Activated CD8-positive, alpha-beta T cell treated with anti-CD3 and anti-CD28 coated beads for 36 hours (primary cell): ENCODE data around the gene DRC7. TPM values are rescaled to one million over a fixed set of nuclear protein-coding genes. Genes with fewer than 3 reads are reported as not detected.
A peak's percentile ranks its signal among the peaks of the same experiment; 100 is the strongest.

ENCODE experiments used
- ATAC-seq: fragments of 200-7000 bp; cut with Tn5 transposase; one replicate; pipeline ENCODE4 v1.10.0; 2021; ENCODE audit warnings: mild to moderate bottlenecking, moderate library complexity
- CTCF ChIA-PET: fragments of 350-600 bp; sonication (Branson Sonifier 250); formaldehyde crosslinking; loops from one replicate; lab custom pipeline; 2021; ENCODE audit warnings: antibody characterized with exemption; lab: Charles Lee
- POLR2A ChIA-PET: fragments of 350-600 bp; sonication (Branson Sonifier 250); formaldehyde crosslinking; loops from one replicate; lab custom pipeline; 2021; ENCODE audit warnings: antibody characterized with exemption; lab: Charles Lee
- DNase-seq: peaks from one replicate; pipeline ENCODE4 v3.0.0-alpha.2; 2020
- H3K27ac Mint-ChIP-seq: one replicate; pipeline ENCODE4 v1.8.0; 2021; ENCODE audit warnings: mild to moderate bottlenecking, mixed read lengths
- H3K27me3 Mint-ChIP-seq: one replicate; pipeline ENCODE4 v1.8.0; 2021; ENCODE audit warnings: mixed read lengths
- H3K36me3 Mint-ChIP-seq: one replicate; pipeline ENCODE4 v1.8.0; 2021; ENCODE audit warnings: low read depth, mixed read lengths
- H3K4me1 Mint-ChIP-seq: one replicate; pipeline ENCODE4 v1.8.0; 2021; ENCODE audit warnings: low read depth, mixed read lengths
- H3K4me3 Mint-ChIP-seq: one replicate; pipeline ENCODE4 v1.8.0; 2021; ENCODE audit warnings: mild to moderate bottlenecking, moderate library complexity, mixed read lengths
- H3K9me3 Mint-ChIP-seq: one replicate; pipeline ENCODE4 v1.8.0; 2021; ENCODE audit warnings: mixed read lengths
- CTCF ChIP-seq: fragments of 200-600 bp; IDR thresholded peaks from one replicate; pipeline ENCODE4 v1.8.0; 2022; ENCODE audit warnings: antibody characterized with exemption, mild to moderate bottlenecking
- intact Hi-C: fragments of 100-400 bp; cut with micrococcal nuclease; formaldehyde crosslinking; loops from one replicate; pipeline ENCODE4 v1.10.0; 2022
- total RNA-seq, 2 experiments: library from RNA; stranded (reverse); gene quantifications; one replicate each; pipeline ENCODE4 v1.2.3, GENCODE V29; 2021

The DRC7 gene
- total RNA-seq, 2 experiments from 2014 or later: 0.58 TPM; not detected in 1

- Mint-ChIP-seq H3K27me3 (no peaks in the 10 kb centered on the region), H3K27ac (no peak overlapping the region), H3K4me1 (peaks cover 2% of the 10 kb centered on the region), H3K4me3 (no peak overlapping the region), H3K36me3 (no peaks in the 10 kb centered on the region), H3K9me3 (no peaks in the 10 kb centered on the region)
- DNase-seq: no peak
- CTCF ChIA-PET: interaction anchor here (0.8 to 1.3 kb wide), 3 partner anchors 13 to 146 kb away, joined by 3 read pairs; no protein-coding TSS in a partner anchor
- intact Hi-C loops: loop anchor here (10.0 kb wide), 1 partner anchor 148 kb away; no protein-coding TSS in a partner anchor
- no peak for TF ChIP-seq CTCF
- POLR2A ChIA-PET: interaction anchor here (1.2 kb wide), 1 partner anchor 13 kb away, joined by 3 read pairs; the partner anchor contains the start of gene KATNB1
- no peak for ATAC-seq
Observed at GRCh38 chr16:57723170-57723569, 28.6 kb downstream of the DRC7 start.

DNA sequence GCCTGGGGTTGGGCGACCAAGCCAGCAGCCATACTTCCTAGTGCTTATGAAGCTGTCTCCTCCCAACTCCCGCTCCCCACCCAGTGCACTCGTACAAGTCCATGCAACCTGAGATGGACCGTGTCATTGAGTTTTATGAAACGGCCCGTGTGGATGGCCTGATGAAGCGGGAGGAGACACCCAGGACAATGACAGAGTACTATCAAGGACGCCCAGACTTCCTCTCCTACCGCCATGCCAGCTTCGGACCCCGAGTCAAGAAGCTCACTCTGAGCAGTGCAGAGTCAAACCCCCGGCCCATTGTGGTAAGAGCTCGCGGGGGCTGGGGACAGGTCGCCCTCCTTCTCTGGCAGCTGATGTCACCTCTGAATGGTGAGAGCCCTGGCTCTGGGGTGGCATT is 29.9 kb downstream of the DRC7 start:
- POLR2A ChIA-PET: no interaction called here
- no peaks in the 10 kb centered on the region for H3K36me3 Mint-ChIP-seq
- H3K27me3 Mint-ChIP-seq: no peaks in the 10 kb centered on the region
- ATAC-seq (no peak), DNase-seq (no peak)
- no peak for TF ChIP-seq CTCF
- peaks cover 2% of the 10 kb centered on the region for H3K4me1 Mint-ChIP-seq
- intact Hi-C loops: loop anchor here (10.0 kb wide), 1 partner anchor 150 kb away; no protein-coding TSS in a partner anchor
- no peak overlapping the region for H3K4me3 Mint-ChIP-seq
- no peaks in the 10 kb centered on the region for H3K9me3 Mint-ChIP-seq
- no peak overlapping the region for H3K27ac Mint-ChIP-seq
- CTCF ChIA-PET: interaction anchor here (2.4 kb wide), 1 partner anchor 148 kb away, joined by 8 read pairs; no protein-coding TSS in a partner anchor

DNA sequence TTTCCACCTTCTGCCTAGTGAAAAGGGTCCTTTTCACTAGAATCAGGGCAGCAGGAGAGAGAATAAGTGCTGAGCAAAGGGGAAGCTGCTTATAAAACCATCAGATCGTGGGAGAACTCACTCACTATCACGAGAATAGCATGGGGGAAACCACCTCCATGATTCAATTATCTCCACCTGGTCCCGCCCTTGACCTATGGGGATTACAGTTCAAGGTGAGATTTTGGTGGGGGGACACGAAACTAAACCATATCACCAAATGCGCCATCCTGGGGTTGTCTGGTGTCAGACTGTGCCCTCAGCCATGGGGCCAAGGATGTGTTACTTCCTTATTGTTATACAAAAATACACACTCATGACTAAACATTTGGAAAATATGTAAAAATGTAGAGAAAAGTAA is 30.5 kb downstream of the DRC7 start:
- peak; percentile 52 for ATAC-seq
- Mint-ChIP-seq H3K4me3 (no peak overlapping the region), H3K27ac (no peak overlapping the region), H3K36me3 (no peaks in the 10 kb centered on the region), H3K4me1 (peaks cover 2% of the 10 kb centered on the region), H3K9me3 (no peaks in the 10 kb centered on the region), H3K27me3 (no peaks in the 10 kb centered on the region)
- intact Hi-C loops: loop anchor here (10.0 kb wide), 1 partner anchor 150 kb away; no protein-coding TSS in a partner anchor
- peak; percentile 17 for DNase-seq
- ChIA-PET CTCF (interaction anchor here (2.4 kb wide), 1 partner anchor 149 kb away, joined by 8 read pairs; no protein-coding TSS in a partner anchor), POLR2A (no interaction called here)
- TF ChIP-seq CTCF: no peak

DNA sequence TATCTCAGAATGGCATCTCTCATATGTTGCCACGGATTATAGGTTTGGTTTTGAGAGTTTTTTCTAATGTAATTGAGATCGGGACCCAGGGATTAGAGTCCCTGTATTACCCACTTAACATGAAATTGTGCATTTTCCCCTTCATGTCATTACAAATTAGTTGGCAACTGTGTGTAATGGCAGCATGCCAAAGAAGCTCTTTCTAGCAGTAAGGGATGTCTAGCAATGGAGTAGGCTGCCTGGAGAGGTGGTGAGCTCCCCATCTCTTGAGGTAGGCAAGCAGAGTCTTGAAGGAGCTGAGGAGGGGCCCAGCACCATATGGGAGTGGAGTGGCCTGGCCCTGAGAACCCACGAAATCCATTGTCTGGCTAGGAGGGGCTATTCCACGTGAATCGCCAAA is 30.9 kb downstream of the DRC7 start:
- no peak for TF ChIP-seq CTCF
- Mint-ChIP-seq H3K4me1 (peaks cover 2% of the 10 kb centered on the region), H3K9me3 (no peaks in the 10 kb centered on the region), H3K27me3 (no peaks in the 10 kb centered on the region), H3K4me3 (no peak overlapping the region), H3K27ac (no peak overlapping the region), H3K36me3 (no peaks in the 10 kb centered on the region)
- CTCF ChIA-PET: interaction anchor here (1.5 to 2.4 kb wide), 3 partner anchors 11 to 149 kb away, joined by 6 to 9 read pairs (median 8); no protein-coding TSS in a partner anchor
- POLR2A ChIA-PET: no interaction called here
- DNase-seq: no peak
- no peak for ATAC-seq
- intact Hi-C loops: loop anchor here (10.0 kb wide), 1 partner anchor 151 kb away; no protein-coding TSS in a partner anchor

DNA sequence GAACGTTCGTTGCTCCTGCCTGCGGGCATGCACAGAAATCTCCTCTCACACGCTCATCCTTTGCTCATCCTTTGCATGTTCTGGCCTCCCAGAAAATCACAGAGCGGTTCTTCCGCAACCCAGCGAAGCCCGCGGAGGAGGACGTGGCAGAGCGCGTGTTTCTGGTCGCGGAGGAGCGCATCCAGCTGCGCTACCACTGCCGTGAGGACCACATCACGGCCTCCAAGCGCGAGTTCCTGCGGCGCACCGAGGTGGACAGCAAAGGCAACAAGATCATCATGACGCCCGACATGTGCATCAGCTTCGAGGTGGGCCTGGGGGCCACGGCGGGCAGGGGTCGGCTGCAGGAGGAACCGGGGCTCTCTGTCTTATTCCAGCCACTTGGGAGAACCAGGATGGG is 31.4 kb downstream of the DRC7 start:
- ChIA-PET POLR2A (interaction anchor here (1.3 to 1.4 kb wide), 2 partner anchors 36 to 135 kb away, joined by 3 read pairs; no protein-coding TSS in a partner anchor), CTCF (interaction anchor here (1.5 to 2.4 kb wide), 3 partner anchors 11 to 150 kb away, joined by 6 to 9 read pairs (median 8); no protein-coding TSS in a partner anchor)
- Mint-ChIP-seq H3K27me3 (no peaks in the 10 kb centered on the region), H3K36me3 (no peaks in the 10 kb centered on the region), H3K4me3 (no peak overlapping the region), H3K27ac (no peak overlapping the region), H3K9me3 (no peaks in the 10 kb centered on the region), H3K4me1 (peaks cover 2% of the 10 kb centered on the region)
- TF ChIP-seq CTCF: no peak
- intact Hi-C loops: loop anchor here (10.0 kb wide), 1 partner anchor 151 kb away; no protein-coding TSS in a partner anchor
- no peak for DNase-seq
- ATAC-seq: no peak
